ENCODE data around the gene TMEM266.

DNA sequence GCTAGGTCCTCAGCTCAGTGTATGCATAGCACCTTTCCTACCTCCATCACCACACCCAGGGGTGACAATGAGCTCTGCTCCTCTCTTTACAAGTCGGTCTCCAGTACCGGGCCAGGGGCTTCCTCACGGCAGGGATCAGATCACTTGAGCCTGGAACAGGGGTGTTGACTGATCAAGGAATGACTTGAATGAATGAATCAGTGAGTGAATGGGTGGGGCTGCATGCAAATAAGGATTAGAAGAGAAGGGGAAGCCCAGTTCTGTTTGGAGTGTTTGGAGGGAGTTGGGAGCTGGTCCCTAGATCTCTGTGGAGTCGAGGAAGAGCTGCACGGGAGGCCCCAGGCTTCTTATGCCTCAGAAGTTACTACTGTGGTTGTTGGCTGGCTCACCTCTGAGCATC lies 87.0 kb downstream of the TMEM266 start:
- TF ChIP-seq CTCF (IDR thresholded peaks at IDR 0.05; ENCODE audit: poor library complexity) (no peak), EZH2 (IDR thresholded peaks at IDR 0.05; ENCODE audit: borderline replicate concordance) (no peak), EZH2phosphoT487 (IDR thresholded peaks at IDR 0.05; ENCODE audit: low read depth, severe bottlenecking, unreplicated experiment) (no peak)

Measured in hepatocyte (in vitro differentiated cells).